GM23338 (cell line): ENCODE data around the gene ANKRD60. TPM values are rescaled to one million over a fixed set of nuclear protein-coding genes. Genes with fewer than 3 reads are reported as not detected.

ENCODE experiments used
- ATAC-seq: fragments of 200-7000 bp; cut with Tn5 transposase; 3 replicates; pipeline ENCODE4 v1.9.1; 2020
- DNase-seq: peaks from one replicate; pipeline ENCODE4 v3.0.0-alpha.2; 2015; ENCODE audit warnings: low spot score
- H2AFZ ChIP-seq: fragments of 200-600 bp; sonication (generic); 2 replicates; pipeline ENCODE4 v1.8.0; 2016; ENCODE audit warnings: antibody characterized with exemption, mild to moderate bottlenecking, moderate library complexity
- H3F3A ChIP-seq: fragments of 200-600 bp; sonication (generic); replicated peaks from 2 replicates; pipeline ENCODE4 v1.8.0; 2017; ENCODE audit warnings: antibody characterized with exemption, mixed run types, low read depth
- H3K27ac ChIP-seq: fragments of 200-600 bp; sonication (generic); 2 replicates; pipeline ENCODE4 v1.6.1; 2016; ENCODE audit warnings: low read depth
- H3K27me3 ChIP-seq: fragments of 200-600 bp; sonication (generic); 2 replicates; pipeline ENCODE4 v1.8.0; 2016; ENCODE audit warnings: mild to moderate bottlenecking, mixed run types, moderate library complexity; ENCODE audit not compliant: insufficient read depth
- H3K36me3 ChIP-seq: fragments of 200-600 bp; sonication (generic); 2 replicates; pipeline ENCODE4 v1.8.0; 2016; ENCODE audit warnings: mild to moderate bottlenecking; ENCODE audit not compliant: insufficient read depth
- H3K4me1 ChIP-seq: fragments of 200-600 bp; sonication (generic); 2 replicates; pipeline ENCODE4 v1.8.0; 2016; ENCODE audit warnings: mild to moderate bottlenecking, moderate library complexity; ENCODE audit not compliant: insufficient read depth
- H3K4me2 ChIP-seq: fragments of 200-600 bp; sonication (generic); 2 replicates; pipeline ENCODE4 v1.7.1; 2017; ENCODE audit warnings: mixed run types
- H3K4me3 ChIP-seq: fragments of 200-600 bp; sonication (generic); 2 replicates; pipeline ENCODE4 v1.6.1; 2016; ENCODE audit warnings: mixed run types
- H3K79me2 ChIP-seq: fragments of 200-600 bp; sonication (generic); replicated peaks from 2 replicates; pipeline ENCODE4 v1.8.0; 2017; ENCODE audit warnings: mild to moderate bottlenecking; ENCODE audit not compliant: insufficient read depth
- H3K9me2 ChIP-seq: fragments of 200-600 bp; sonication (generic); 2 replicates; pipeline ENCODE4 v1.8.0; 2017; ENCODE audit not compliant: insufficient read depth
- H4K20me1 ChIP-seq: fragments of 200-600 bp; sonication (generic); replicated peaks from 2 replicates; pipeline ENCODE4 v1.8.0; 2017; ENCODE audit warnings: mild to moderate bottlenecking; ENCODE audit not compliant: insufficient read depth
- H3K27ac Mint-ChIP-seq: 2 replicates; pipeline ENCODE4 v1.8.0; 2020; ENCODE audit warnings: inconsistent platforms, mild to moderate bottlenecking, moderate library complexity, mixed read lengths
- H3K27me3 Mint-ChIP-seq: 3 replicates; pipeline ENCODE4 v1.8.0; 2022; ENCODE audit warnings: low read depth, mild to moderate bottlenecking, moderate library complexity, mixed read lengths, inconsistent platforms; ENCODE audit not compliant: insufficient read depth, poor library complexity
- H3K36me3 Mint-ChIP-seq: 3 replicates; pipeline ENCODE4 v1.8.0; 2021; ENCODE audit warnings: low read depth, mild to moderate bottlenecking, inconsistent platforms, moderate library complexity, mixed read lengths
- H3K4me1 Mint-ChIP-seq: 3 replicates; pipeline ENCODE4 v1.8.0; 2020; ENCODE audit warnings: mild to moderate bottlenecking, inconsistent platforms, mixed read lengths
- H3K4me3 Mint-ChIP-seq: 3 replicates; pipeline ENCODE4 v1.8.0; 2021; ENCODE audit warnings: moderate library complexity, mild to moderate bottlenecking, inconsistent platforms, mixed read lengths
- H3K9me3 Mint-ChIP-seq: 3 replicates; pipeline ENCODE4 v1.8.0; 2020; ENCODE audit warnings: moderate library complexity, mild to moderate bottlenecking, inconsistent platforms, mixed read lengths
- CREB1 ChIP-seq: fragments of 250-450 bp; sonication (Bioruptor Pico); IDR thresholded peaks from 2 replicates; pipeline ENCODE4 v1.5.0; 2020; ENCODE audit warnings: low read depth, mild to moderate bottlenecking, moderate library complexity
- EZH2 ChIP-seq: fragments of 200-600 bp; sonication (generic); IDR thresholded peaks from one replicate; pipeline ENCODE4 v1.8.0; 2017; ENCODE audit warnings: antibody characterized with exemption, mild to moderate bottlenecking, low read depth; ENCODE audit not compliant: unreplicated experiment
- EZH2phosphoT487 ChIP-seq: fragments of 200-600 bp; sonication (generic); IDR thresholded peaks from one replicate; pipeline ENCODE4 v1.8.1; 2018; ENCODE audit warnings: antibody characterized with exemption; ENCODE audit not compliant: unreplicated experiment
- JUNB ChIP-seq: IDR thresholded peaks from one replicate; pipeline ENCODE4 v1.6.1; 2016; ENCODE audit warnings: antibody characterized with exemption; ENCODE audit not compliant: unreplicated experiment
- NANOG ChIP-seq: IDR thresholded peaks from 2 replicates; pipeline ENCODE4 v1.6.1; 2016; ENCODE audit warnings: antibody characterized with exemption, borderline replicate concordance
- POLR2AphosphoS5 ChIP-seq: IDR thresholded peaks from 2 replicates; pipeline ENCODE4 v1.6.1; 2016; ENCODE audit warnings: antibody characterized with exemption, low read depth
- REST ChIP-seq: IDR thresholded peaks from one replicate; pipeline ENCODE4 v1.6.1; 2018; ENCODE audit warnings: antibody characterized with exemption; ENCODE audit not compliant: unreplicated experiment
- STAT1 ChIP-seq: IDR thresholded peaks from one replicate; pipeline ENCODE4 v1.6.1; 2016; ENCODE audit warnings: antibody characterized with exemption; ENCODE audit not compliant: unreplicated experiment
- ZNF114 ChIP-seq: fragments of 250-450 bp; sonication (Bioruptor Pico); IDR thresholded peaks from 2 replicates; pipeline ENCODE4 v1.5.0; 2020; ENCODE audit warnings: mild to moderate bottlenecking, moderate library complexity
- ZNF331 ChIP-seq: fragments of 250-450 bp; sonication (Bioruptor Pico); IDR thresholded peaks from 2 replicates; pipeline ENCODE4 v1.5.0; 2020; ENCODE audit warnings: low read depth, mild to moderate bottlenecking, moderate library complexity
- polyA plus RNA-seq: library from polyadenylated mRNA; unstranded; fragments of >200 nt; fragmentation: Nextera tagmentation; extraction: Ambion mirVana; gene quantifications from 2 replicates; pipeline ENCODE4 v1.2.1, GENCODE V29; 2016
- total RNA-seq: library from RNA; depleted of rRNA; stranded (reverse); fragments of >200 nt; shearing (Covaris generic); gene quantifications from 2 replicates; pipeline ENCODE4 v1.2.3, GENCODE V29; 2014
- TF ChIP-seq, protein P1 (sequence below): IDR thresholded peaks from 2 replicates; pipeline ENCODE4 v1.6.1; 2016; ENCODE audit warnings: antibody characterized with exemption
- TF ChIP-seq, protein P2 (sequence below), 2 experiments: fragments of 200-600 bp in 1 of 2; sonication (generic) in 1 of 2; conservative IDR thresholded peaks; 2 replicates each; pipeline versions ENCODE4 v1.5.1 to v1.6.1; 2016 to 2017; ENCODE audit warnings: antibody characterized with exemption in 2 of 2, low read depth in 2 of 2, mild to moderate bottlenecking in 2 of 2, moderate library complexity in 1 of 2
- TF ChIP-seq, protein P3 (sequence below): fragments of 250-450 bp; sonication (Bioruptor Pico); IDR thresholded peaks from 2 replicates; pipeline ENCODE4 v1.5.0; 2020; ENCODE audit warnings: mild to moderate bottlenecking, moderate library complexity

Gene ANKRD60
- total and polyA plus RNA-seq, 2 experiments from 2014 or later: not detected

DNA sequence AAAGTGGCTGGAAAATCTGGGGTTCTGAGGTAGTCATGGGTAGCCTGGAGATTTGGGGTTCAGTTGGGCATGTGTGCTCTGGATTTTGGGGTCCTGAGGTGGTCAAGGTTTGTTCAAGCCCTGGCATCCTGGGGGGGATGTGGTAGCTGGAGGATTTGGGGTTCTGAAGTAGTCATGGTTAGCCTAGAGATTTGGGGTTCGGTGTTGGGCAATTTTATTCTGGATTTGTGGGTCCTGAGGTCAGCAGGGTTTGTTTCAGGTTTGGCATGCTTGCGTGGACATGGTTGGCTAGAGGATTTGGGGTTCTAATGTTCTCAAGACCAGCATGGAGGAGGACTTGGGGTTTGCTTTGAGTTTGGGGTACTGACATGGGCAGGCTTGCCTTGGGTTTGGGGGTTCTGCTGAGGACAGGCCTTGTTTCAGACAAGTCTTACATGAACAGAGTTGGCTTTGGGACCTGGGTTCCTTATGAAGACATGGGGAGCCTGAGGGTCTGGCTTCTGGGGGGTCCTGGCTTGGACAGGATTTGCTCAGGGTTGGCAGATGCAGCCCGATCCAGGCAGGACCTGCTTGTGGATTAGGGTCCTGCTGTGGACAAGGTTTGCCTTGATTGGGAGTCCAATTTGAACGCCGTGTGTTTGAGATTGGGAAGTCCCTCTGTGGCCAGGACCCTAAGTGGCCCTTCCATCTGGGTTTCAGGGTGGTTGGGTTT is 906 bp downstream of the ANKRD60 start:
- no peaks in the 10 kb centered on the region for H3F3A ChIP-seq
- no peak overlapping the region for H3K27ac Mint-ChIP-seq
- H2AFZ ChIP-seq: peak overlapping the region; percentile 75
- H3K9me2 ChIP-seq: peaks cover 8% of the 10 kb centered on the region
- H3K36me3 ChIP-seq: no peaks in the 10 kb centered on the region
- DNase-seq (no peak), ATAC-seq (no peak)
- peaks cover 20% of the 10 kb centered on the region for H3K27me3 Mint-ChIP-seq
- H3K27me3 ChIP-seq: peaks cover 16% of the 10 kb centered on the region
- H3K4me3 Mint-ChIP-seq: peak overlapping the region; percentile 74
- peak overlapping the region; percentile 79 for H3K4me2 ChIP-seq
- no peak for TF ChIP-seq EZH2phosphoT487
- TF ChIP-seq ZNF331 (CRISPR knock-in tag): no peak
- no peak for TF ChIP-seq STAT1
- TF ChIP-seq, protein P1, sequence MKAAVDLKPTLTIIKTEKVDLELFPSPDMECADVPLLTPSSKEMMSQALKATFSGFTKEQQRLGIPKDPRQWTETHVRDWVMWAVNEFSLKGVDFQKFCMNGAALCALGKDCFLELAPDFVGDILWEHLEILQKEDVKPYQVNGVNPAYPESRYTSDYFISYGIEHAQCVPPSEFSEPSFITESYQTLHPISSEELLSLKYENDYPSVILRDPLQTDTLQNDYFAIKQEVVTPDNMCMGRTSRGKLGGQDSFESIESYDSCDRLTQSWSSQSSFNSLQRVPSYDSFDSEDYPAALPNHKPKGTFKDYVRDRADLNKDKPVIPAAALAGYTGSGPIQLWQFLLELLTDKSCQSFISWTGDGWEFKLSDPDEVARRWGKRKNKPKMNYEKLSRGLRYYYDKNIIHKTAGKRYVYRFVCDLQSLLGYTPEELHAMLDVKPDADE: no peak
- no peak for TF ChIP-seq ZNF114 (CRISPR knock-in tag)
- TF ChIP-seq, protein P2, sequence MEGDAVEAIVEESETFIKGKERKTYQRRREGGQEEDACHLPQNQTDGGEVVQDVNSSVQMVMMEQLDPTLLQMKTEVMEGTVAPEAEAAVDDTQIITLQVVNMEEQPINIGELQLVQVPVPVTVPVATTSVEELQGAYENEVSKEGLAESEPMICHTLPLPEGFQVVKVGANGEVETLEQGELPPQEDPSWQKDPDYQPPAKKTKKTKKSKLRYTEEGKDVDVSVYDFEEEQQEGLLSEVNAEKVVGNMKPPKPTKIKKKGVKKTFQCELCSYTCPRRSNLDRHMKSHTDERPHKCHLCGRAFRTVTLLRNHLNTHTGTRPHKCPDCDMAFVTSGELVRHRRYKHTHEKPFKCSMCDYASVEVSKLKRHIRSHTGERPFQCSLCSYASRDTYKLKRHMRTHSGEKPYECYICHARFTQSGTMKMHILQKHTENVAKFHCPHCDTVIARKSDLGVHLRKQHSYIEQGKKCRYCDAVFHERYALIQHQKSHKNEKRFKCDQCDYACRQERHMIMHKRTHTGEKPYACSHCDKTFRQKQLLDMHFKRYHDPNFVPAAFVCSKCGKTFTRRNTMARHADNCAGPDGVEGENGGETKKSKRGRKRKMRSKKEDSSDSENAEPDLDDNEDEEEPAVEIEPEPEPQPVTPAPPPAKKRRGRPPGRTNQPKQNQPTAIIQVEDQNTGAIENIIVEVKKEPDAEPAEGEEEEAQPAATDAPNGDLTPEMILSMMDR (conservative IDR thresholded peaks at IDR 0.05; ENCODE audit: low read depth in 2 of 2): no peak
- no peak for TF ChIP-seq CREB1 (CRISPR knock-in tag)
- TF ChIP-seq, protein P3, sequence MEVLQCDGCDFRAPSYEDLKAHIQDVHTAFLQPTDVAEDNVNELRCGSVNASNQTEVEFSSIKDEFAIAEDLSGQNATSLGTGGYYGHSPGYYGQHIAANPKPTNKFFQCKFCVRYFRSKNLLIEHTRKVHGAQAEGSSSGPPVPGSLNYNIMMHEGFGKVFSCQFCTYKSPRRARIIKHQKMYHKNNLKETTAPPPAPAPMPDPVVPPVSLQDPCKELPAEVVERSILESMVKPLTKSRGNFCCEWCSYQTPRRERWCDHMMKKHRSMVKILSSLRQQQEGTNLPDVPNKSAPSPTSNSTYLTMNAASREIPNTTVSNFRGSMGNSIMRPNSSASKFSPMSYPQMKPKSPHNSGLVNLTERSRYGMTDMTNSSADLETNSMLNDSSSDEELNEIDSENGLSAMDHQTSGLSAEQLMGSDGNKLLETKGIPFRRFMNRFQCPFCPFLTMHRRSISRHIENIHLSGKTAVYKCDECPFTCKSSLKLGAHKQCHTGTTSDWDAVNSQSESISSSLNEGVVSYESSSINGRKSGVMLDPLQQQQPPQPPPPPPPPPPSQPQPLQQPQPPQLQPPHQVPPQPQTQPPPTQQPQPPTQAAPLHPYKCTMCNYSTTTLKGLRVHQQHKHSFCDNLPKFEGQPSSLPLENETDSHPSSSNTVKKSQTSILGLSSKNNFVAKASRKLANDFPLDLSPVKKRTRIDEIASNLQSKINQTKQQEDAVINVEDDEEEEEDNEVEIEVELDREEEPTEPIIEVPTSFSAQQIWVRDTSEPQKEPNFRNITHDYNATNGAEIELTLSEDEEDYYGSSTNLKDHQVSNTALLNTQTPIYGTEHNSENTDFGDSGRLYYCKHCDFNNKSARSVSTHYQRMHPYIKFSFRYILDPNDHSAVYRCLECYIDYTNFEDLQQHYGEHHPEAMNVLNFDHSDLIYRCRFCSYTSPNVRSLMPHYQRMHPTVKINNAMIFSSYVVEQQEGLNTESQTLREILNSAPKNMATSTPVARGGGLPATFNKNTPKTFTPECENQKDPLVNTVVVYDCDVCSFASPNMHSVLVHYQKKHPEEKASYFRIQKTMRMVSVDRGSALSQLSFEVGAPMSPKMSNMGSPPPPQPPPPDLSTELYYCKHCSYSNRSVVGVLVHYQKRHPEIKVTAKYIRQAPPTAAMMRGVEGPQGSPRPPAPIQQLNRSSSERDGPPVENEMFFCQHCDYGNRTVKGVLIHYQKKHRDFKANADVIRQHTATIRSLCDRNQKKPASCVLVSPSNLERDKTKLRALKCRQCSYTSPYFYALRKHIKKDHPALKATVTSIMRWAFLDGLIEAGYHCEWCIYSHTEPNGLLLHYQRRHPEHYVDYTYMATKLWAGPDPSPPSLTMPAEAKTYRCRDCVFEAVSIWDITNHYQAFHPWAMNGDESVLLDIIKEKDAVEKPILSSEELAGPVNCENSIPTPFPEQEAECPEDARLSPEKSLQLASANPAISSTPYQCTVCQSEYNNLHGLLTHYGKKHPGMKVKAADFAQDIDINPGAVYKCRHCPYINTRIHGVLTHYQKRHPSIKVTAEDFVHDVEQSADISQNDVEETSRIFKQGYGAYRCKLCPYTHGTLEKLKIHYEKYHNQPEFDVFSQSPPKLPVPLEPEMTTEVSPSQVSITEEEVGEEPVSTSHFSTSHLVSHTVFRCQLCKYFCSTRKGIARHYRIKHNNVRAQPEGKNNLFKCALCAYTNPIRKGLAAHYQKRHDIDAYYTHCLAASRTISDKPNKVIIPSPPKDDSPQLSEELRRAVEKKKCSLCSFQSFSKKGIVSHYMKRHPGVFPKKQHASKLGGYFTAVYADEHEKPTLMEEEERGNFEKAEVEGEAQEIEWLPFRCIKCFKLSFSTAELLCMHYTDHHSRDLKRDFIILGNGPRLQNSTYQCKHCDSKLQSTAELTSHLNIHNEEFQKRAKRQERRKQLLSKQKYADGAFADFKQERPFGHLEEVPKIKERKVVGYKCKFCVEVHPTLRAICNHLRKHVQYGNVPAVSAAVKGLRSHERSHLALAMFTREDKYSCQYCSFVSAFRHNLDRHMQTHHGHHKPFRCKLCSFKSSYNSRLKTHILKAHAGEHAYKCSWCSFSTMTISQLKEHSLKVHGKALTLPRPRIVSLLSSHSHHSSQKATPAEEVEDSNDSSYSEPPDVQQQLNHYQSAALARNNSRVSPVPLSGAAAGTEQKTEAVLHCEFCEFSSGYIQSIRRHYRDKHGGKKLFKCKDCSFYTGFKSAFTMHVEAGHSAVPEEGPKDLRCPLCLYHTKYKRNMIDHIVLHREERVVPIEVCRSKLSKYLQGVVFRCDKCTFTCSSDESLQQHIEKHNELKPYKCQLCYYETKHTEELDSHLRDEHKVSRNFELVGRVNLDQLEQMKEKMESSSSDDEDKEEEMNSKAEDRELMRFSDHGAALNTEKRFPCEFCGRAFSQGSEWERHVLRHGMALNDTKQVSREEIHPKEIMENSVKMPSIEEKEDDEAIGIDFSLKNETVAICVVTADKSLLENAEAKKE (CRISPR knock-in tag): no peak
- TF ChIP-seq NANOG: no peak
- no peak for TF ChIP-seq POLR2AphosphoS5
- TF ChIP-seq REST: no peak
- TF ChIP-seq JUNB: no peak
- TF ChIP-seq EZH2: no peak
- H3K4me3 ChIP-seq: peak overlapping the region; percentile 54
- H3K36me3 Mint-ChIP-seq: no peaks in the 10 kb centered on the region; the same call in 2 of the 3 replicates
- H3K9me3 Mint-ChIP-seq: peaks cover 9% of the 10 kb centered on the region; the same call in 1 of the 3 replicates
- H3K27ac ChIP-seq: no peak overlapping the region
- no peaks in the 10 kb centered on the region for H3K79me2 ChIP-seq
- no peaks in the 10 kb centered on the region for H4K20me1 ChIP-seq
- peaks cover 21% of the 10 kb centered on the region for H3K4me1 Mint-ChIP-seq
- H3K4me1 ChIP-seq: peaks cover 6% of the 10 kb centered on the region
